HG03575 (cell line): ENCODE results near the gene ZNF467.

ENCODE experiments used
- ATAC-seq: cut with Tn5 transposase; IDR thresholded peaks from one replicate; pipeline ENCODE4 v1.9.1; 2021; ENCODE audit not compliant: unreplicated experiment, insufficient number of reproducible peaks, low FRiP score; ENCODE audit errors: extremely low read depth

Gene ZNF467

DNA sequence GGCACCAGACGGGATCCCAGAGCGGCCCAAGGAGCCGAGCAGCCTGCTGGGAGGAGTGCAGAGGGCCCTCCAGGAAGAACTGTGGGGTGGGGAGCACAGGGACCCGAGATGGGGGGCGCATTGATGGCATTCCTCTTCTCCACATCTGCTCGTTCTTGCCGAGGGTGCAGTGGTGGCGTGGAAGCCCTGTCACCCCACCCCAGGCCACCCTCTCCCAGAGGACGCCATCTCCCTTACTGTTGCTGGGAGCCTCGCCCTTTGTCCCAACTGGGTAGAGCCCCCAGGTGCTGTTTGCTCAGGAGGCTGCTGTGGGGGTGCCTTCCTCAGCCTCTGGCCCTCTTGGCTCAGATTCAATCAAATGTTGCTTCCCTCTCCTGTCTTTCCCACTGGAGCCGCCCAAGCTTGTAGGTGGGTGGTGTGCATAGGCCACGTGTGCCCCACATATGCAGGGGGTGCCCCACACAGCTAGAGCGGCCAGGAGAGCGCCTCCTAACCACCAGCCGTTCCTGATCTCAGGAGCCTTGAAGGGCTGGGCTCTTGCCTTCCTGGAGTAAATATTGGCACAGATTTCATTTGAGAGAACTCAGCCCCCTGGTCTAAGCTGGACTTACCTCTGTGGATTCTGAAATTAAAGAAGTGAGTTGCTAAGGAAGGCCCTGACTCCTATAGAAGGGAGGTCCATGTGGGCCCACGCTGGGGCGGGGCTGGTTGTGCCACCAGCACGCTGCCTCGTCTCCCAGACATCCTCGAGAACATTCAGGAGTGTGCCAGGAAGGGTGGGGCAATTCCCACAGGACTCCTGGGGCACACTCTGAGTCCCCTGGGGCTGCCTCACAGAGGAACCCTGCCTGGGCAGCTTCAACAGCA lies 39.2 kb downstream of the ZNF467 start:
- no peak for ATAC-seq

DNA sequence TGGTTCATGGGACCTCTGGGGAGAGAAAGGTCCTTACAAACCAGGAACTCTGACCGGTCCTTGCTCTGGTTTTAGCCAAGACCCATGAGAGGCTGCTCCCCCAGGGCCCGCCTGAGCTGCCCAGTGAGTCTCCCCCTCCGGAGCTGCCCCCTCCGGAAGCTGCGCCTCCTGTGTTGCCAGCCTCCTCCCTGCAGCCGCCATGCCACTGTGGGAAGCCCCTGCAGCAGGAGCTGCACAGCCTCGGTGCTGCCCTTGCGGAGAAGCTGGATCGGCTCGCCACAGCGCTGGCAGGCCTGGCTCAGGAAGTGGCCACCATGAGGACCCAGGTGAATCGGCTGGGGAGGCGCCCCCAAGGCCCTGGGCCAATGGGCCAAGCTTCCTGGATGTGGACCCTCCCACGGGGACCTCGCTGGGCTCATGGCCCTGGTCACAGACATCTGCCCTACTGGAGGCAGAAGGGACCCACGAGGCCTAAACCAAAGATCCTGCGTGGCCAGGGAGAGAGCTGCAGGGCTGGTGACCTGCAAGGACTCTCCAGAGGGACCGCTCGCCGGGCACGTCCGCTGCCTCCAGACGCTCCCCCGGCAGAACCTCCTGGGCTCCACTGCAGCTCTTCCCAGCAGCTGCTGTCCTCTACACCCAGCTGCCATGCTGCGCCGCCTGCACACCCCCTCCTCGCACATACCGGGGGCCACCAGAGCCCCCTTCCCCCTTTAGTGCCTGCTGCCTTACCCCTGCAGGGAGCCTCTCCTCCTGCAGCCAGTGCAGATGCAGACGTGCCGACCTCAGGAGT lies 40.1 kb downstream of the ZNF467 start:
- ATAC-seq: no peak

DNA sequence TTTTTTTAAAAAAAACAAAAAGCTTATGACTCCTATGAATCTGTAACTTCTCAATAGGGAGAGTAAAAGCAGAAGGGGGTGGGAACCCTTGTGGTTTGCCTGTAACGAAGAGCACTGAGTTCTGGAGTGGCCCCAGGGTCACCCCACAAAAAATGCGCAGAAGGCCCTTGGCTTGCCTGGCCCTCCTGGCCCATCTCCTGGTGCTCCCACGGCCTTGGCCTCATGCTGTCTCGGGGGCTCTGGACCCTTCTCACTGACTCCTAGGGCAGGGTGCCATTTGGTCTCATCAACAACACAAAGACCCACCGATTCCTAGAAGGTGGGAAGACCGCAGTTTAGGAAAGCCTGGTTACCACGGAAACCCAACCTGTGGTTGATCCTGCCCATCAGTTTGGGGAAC lies 40.8 kb downstream of the ZNF467 start:
- no peak for ATAC-seq

DNA sequence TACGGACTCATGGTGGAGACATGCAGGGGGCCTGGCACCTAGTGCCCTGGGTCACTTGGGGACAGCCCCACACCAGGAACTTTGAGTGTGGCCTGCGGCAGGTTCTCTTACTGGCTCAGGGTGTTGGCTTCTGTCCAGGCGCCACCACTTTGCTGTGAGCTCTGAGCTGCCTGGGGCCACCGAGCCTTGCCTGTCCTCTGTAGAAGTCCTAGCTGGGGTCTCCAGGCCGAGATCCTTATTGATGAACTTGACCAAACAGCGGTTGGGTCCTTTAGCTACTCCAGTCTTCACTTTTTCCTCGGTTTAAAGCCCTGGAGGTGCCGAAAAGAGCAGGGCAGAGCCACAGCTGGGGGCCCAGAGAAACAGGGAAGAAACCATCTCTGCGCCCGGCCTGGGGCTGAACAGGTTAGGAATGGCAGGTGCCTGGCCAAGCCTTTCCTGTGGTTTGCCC lies 41.3 kb downstream of the ZNF467 start:
- ATAC-seq: no peak

DNA sequence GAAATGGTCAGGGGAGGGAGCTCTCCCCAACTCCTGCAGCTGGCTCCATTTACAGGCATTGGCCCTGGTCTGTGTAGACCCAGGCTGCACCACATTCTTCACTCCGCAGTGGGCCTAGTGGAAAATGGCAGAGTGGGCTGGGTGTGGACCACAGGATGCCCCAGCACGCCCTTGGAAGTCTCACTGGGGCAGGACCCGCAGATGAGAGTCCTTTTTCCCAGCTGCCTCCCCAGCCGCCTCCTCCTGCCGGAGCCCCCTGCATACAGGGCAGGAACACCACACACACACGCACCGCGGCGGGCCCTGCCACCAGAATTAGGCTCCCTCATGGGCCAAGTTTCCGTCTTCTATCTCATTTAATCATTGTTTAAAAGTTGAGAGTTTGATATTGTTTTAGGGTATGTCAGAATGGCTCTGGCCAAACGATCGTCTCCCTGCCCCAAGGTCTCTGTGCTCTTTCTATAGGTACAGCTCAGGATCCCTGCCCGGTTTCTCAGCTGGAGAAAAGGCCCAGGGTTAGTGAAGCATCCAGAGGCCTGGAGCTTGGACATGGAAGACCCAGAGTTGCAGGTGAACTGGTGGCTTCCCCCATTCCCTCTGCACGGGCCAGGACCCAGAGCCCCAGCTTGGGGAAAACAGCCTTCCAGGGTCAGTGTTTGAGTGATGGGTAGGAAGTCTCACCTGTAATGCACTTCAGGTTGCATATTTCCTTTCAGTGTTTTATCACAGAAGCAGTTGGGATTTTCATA lies 42.0 kb downstream of the ZNF467 start:
- ATAC-seq: no peak

DNA sequence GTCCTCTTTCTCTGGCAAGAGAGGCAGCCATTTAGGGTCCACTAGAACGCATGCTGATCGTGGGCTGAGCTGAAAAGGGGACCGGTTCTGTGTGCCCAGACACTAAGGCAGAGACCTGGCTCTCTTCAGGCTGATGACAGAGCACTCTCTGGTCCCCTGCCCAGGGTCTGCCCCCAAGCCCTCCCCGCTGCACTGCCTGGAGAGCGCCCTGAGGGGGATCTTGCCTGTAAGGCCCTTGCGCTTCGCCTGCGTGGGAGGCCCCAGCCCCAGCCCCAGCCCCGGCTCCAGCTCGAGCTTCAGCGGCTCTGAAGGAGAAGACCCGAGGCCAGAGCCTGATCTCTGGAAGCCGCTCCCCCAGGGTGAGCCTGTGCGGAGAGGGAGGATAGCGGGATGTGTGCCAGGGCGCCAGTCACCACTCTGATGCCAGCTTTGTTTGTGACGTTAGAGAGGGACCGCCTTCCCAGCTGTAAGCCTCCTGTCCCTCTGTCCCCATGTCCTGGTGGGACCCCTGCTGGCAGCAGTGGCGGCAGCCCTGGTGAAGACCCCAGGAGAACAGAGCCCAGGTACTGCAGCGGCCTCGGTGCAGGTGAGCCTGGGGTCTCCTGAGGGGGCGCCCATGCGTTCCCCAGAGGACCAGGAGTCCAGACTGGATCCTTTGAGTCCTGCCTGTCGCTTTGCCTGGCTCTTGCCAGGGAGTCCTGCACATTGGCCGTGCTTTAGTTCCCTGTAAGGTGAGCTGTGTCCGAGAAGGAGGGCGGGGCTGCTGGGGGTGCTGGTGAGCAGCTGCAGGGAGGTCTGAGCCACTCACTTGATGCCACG lies 43.2 kb downstream of the ZNF467 start:
- ATAC-seq: no peak

DNA sequence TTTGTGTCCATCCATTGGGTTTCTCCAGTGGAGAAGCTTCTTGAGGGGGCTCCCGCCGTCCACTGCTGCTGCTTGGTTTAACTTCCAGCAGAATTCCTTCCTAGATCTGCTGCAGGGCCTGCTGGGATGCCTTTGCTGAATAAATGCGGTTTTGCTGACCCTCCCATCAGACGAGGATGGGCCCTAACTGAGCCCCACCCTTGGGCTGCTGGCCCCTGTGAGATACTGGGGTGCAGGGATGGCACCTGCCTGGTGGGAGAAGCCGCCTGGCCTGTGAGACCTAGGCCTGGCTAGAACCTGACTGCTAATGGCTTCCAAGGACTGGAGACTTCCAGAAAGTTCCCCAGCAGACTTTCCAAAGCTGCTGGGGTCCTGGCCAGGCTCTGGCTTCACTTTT lies 43.8 kb downstream of the ZNF467 start:
- no peak for ATAC-seq

DNA sequence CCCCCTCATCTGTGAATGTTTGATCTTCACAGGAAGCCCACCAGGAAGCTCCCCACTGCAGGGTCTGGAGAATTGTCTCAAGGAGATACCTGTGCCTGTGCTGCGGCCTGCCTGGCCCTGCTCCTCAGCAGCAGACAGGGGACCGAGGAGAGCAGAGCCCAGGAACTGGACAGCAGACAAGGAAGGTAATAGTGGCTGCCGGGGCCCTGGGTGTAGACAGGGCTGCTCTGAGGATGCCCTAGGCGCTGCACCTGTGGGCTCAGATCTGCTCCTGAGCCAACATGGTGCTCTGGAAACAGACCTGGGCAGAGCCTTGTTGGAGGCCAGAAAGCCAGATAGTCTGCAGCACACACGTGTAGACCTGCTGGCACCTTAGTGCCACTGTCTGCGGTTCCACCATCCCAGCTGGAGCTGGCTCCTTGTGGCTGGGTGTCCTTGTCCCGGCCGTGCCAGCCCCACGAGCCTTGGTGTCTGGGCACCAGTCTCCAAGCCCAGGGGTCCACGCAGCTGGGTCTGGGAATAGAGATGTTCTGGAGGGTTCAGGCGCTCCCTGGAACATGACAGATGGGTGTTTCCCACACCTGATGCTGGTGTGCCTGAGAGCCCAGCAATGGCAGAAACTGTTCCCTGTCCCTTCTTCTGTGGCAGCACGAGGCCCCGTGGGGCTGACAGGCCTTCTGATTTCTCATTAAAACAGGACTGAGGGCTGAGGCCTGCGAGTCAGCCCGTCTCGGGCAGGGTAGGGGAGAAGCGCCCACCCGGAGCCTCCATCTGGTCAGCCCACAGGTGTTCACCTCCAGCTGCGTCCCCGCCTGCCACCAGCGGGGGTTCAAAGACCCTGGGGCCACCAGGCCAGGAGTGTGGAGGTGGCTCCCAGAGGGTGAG lies 44.7 kb downstream of the ZNF467 start:
- ATAC-seq: no peak

DNA sequence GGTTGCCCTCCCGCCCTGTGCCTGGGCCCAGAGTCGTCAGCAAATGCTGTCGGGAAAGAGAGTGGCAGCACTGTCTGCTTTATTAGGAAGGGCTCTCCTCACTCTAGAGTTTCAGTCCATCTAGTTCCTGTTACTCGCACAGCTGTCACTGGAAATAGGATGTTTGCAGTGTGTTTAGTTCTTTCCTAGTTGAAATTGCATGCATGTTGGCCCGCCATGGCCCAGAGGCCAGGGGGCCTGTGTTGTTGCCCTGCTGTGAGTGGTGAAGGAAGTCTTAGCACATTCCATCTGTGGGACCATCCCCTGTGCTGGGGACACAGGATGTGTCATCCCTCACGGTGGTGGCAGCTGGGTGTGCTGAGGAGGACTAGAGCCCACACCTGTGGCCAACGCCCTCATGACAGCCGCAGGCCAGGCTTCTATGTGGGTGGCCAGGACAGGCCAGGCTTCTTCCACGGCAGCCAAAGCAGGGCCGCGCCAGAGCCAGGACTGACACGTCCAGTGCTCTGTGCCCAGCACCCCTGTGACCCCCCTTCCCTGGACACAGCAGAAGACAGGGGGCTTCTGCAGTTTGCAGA lies 45.4 kb downstream of the ZNF467 start:
- ATAC-seq: no peak

DNA sequence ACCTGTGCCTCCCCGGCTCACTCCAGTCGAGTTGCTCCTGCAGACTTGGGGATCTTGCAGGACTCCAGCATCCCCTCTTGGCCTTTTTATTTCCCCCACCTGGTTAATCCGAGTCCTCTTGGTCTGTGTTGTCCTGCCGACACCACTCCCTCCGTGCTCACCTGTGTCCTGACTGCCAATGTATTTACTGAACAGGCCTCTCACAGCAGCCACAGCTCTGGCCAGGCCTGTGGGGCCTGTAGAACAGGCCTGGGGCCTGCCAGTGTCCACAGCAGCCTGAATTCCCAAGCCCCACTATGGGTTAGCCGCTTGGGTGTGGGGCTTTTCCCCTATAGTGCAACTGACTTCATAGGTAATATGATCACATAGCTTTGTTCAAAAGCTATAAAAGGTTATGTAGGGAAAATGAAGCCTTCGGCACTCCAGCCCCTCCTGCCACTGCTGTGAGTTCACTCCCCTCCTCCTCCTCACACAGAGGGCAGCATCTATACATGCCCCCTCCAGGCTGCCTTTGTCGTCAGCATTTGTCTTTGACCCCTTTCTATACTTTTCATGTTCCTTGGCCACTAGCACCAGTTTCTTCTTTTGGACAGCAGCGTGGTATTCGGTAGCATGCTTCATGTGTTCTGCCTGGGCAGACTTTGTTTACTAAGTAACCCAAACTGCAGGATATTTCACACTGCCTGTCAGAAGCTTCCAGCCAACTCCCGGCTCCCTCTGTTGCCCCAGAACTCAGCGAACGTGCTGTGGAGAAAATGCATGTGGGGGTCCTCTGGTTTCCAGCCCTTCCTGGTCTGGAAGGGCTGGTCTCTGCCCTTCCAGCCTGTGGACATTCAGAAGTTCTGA lies 46.1 kb downstream of the ZNF467 start:
- no peak for ATAC-seq

DNA sequence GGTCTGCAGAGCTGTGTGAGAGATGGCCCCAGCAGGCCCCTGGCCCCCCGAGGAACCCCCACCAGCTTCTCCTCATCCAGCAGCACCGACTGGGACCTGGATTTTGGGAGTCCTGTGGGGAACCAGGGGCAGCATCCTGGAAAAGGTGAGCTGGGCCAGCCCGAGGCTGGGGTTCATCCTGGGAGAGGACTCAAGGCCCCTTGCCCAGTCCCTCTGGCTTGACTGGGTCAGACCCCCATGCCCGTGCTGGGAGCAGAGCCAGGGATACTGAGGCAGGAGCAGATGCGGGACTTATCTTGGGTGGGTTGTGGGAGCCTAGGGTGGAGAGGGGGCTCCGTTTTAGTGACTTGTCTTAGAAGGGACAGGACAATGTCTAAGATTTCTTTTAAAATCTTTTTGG lies 47.5 kb downstream of the ZNF467 start:
- no peak for ATAC-seq

DNA sequence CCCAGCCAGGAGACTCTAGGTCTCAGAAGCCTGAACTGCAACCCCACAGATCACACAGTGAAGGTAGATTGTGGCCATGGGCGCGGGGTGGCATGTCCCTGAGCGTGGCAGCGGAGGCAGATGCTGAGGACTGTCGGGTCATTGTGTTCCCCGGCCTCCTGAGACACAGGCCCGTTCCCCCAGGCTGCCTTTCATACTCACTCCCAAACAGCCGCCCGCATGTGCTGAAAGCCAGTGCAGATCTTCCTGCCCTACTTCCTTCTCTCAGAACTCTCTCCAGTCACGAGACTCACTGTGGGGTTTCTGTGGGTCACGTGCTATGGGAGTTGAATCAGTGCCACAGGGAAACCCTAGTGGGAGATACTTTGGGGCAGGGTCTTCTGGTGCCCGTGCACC lies 48.0 kb downstream of the ZNF467 start:
- ATAC-seq: no peak

DNA sequence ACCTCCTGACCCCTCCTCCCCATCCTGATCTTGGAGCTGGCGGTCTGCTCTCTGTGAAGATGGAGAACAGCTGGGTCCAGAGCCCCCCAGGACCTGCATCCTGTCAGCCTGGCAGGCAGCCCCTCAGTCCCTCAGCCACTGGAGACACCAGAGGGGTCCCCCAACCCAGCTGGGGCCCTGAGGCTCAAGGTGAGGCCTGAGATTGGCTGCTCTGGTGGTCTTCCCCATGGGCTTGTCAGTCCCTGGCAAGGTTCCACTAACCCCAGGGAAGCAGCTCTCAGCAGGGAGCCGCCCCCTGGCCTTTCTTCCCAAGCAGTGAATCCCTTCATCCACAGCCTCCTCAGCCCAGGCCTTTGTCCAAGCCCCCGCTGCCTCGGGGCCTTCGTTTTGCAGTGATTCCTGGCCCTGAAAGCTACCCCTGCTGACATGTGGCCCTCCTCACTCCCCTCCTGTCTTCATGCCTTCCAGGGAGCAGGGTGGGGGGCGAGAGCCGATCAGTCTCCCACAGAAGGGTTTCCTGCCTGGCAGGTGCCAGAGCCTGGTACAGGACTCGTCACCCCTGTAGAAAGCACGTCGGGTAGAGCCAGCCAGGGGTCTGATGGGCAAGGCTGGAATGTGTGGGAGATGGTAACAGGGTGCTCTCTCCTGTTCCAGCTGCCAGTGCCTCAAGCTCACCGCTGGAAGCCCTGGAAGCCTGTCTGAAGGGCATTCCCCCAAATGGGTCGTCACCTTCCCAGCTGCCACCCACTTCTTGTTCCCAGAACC lies 48.5 kb downstream of the ZNF467 start:
- no peak for ATAC-seq

DNA sequence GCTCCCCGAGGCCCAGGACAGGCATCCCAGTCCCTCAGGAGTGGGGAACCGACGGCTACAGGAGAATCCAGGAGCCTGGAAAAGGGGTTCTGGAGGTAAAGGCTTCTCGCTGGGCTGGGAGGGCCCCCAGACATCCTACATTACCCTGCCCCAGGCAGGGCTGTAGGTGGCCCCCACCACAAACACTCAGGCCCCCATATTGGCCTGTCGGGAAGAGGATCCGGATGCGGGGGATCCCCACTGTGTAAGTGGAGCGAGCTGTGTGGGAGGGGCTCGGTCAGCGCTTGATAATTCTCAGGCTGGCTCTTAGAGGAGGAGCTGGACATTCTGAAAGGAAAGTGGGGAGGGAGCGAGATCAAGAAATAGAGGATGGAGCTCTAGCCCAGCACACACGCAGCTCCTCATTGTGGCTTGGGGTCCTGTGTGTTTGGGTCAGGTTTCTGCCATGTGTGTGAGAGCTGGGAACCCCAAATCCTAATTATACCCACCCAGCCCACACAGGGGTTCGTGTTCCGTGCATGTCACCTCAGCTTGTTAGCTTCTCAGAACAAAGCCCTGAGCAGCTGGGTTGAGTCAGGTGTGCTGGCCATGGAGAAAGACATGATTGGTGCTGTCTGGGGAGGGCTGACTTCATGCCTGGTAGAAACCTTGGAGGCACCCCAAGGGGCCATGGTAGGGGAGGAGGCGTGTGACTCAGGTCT lies 49.4 kb downstream of the ZNF467 start:
- no peak for ATAC-seq

DNA sequence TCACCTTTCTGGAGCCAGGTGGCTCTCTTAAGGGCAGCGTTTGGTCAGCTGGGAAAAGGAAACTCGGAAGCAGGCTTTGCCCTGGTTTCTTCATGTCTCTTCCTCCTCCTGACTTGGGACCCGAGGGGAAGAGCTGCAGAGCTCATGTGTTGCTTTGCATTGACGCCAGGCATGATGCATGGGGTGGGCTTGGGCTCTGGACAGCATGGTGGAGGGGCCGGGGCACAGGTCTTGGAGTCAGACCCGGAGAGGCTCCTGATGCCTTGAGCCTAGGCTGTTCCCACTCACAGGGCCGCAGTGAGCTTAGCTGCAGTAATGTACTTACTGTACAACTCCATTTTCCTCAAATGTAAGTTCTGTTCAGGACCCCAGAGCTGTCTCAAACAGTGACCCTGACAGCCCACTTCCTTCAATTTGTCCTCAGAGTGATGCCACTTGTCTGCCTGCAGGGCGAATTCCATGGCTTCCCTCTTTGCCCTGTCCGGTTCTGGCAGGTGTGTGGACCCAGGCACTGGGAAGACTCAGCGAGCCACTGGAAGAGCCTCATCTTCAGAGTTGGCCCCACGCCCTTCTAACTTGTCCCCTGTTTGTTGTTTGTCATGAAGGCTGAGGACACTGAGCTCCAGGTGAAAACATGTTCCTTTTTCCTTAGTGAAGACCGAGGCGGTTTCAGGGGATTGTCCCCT lies 50.2 kb downstream of the ZNF467 start:
- ATAC-seq: no peak
